ENCODE measurements around the gene SMAD6.

Gene SMAD6

GRCh38 chr15:66809664-66810063 is 107.6 kb downstream of the SMAD6 start:
- Histone ChIP-seq H3K79me2 (ENCODE audit: control insufficient read depth, insufficient read depth, low read length, unreplicated experiment) (no peaks in the 10 kb centered on the region), H3K27me3 (ENCODE audit: insufficient read depth, low read length) (no peaks in the 10 kb centered on the region), H3K4me1 (ENCODE audit: control insufficient read depth, insufficient read depth, low read length, unreplicated experiment) (peaks cover 21% of the 10 kb centered on the region), H3K36me3 (ENCODE audit: insufficient read depth, low read length) (0 out of 2 replicates have a peak, but pooled peaks cover 4% of the 10 kb centered on the region), H3K4me3 (ENCODE audit: low read depth, low read length) (no peak overlapping the region), H2AFZ (ENCODE audit: low read length, unreplicated experiment) (no peak overlapping the region), H3K27ac (ENCODE audit: low read depth, low read length) (no peak overlapping the region)

- Histone ChIP-seq H3K27me3 (ENCODE audit: insufficient read depth, low read length) (no peaks in the 10 kb centered on the region), H3K4me1 (ENCODE audit: control insufficient read depth, insufficient read depth, low read length, unreplicated experiment) (peaks cover 49% of the 10 kb centered on the region), H3K79me2 (ENCODE audit: control insufficient read depth, insufficient read depth, low read length, unreplicated experiment) (no peaks in the 10 kb centered on the region), H2AFZ (ENCODE audit: low read length, unreplicated experiment) (no peak overlapping the region), H3K36me3 (ENCODE audit: insufficient read depth, low read length) (no peaks in the 10 kb centered on the region), H3K27ac (ENCODE audit: low read depth, low read length) (peak overlapping the region; percentile 71), H3K4me3 (ENCODE audit: low read depth, low read length) (no peak overlapping the region)
These were observed 113.3 kb downstream of the SMAD6 start for GRCh38 chr15:66815318-66815717.

GRCh38 chr15:66816201-66816600 is 114.2 kb downstream of the SMAD6 start:
- Histone ChIP-seq H3K36me3 (ENCODE audit: insufficient read depth, low read length) (no peaks in the 10 kb centered on the region), H2AFZ (ENCODE audit: low read length, unreplicated experiment) (no peak overlapping the region), H3K4me1 (ENCODE audit: control insufficient read depth, insufficient read depth, low read length, unreplicated experiment) (peaks cover 55% of the 10 kb centered on the region), H3K27ac (ENCODE audit: low read depth, low read length) (peak overlapping the region; percentile 71; the same call in 1 of the 2 replicates), H3K27me3 (ENCODE audit: insufficient read depth, low read length) (no peaks in the 10 kb centered on the region), H3K4me3 (ENCODE audit: low read depth, low read length) (no peak overlapping the region), H3K79me2 (ENCODE audit: control insufficient read depth, insufficient read depth, low read length, unreplicated experiment) (no peaks in the 10 kb centered on the region)

GRCh38 chr15:66819084-66819483 is 117.0 kb downstream of the SMAD6 start:
- H3K4me3 ChIP-seq (ENCODE audit: low read depth, low read length): no peak overlapping the region
- H3K27ac ChIP-seq (ENCODE audit: low read depth, low read length): no peak overlapping the region
- H3K36me3 ChIP-seq (ENCODE audit: insufficient read depth, low read length): no peaks in the 10 kb centered on the region
- no peak overlapping the region for H2AFZ ChIP-seq (ENCODE audit: low read length, unreplicated experiment)
- no peaks in the 10 kb centered on the region for H3K79me2 ChIP-seq (ENCODE audit: control insufficient read depth, insufficient read depth, low read length, unreplicated experiment)
- peaks cover 50% of the 10 kb centered on the region for H3K4me1 ChIP-seq (ENCODE audit: control insufficient read depth, insufficient read depth, low read length, unreplicated experiment)
- no peaks in the 10 kb centered on the region for H3K27me3 ChIP-seq (ENCODE audit: insufficient read depth, low read length)

GRCh38 chr15:66820481-66821176 is 118.6 kb downstream of the SMAD6 start:
- H3K27ac ChIP-seq (ENCODE audit: low read depth, low read length): no peak overlapping the region
- no peak overlapping the region for H2AFZ ChIP-seq (ENCODE audit: low read length, unreplicated experiment)

GRCh38 chr15:66821307-66821706 is 119.3 kb downstream of the SMAD6 start:
- no peak overlapping the region for H2AFZ ChIP-seq (ENCODE audit: low read length, unreplicated experiment)
- H3K27ac ChIP-seq (ENCODE audit: low read depth, low read length): no peak overlapping the region
- H3K4me3 ChIP-seq (ENCODE audit: low read depth, low read length): no peak overlapping the region
- H3K27me3 ChIP-seq (ENCODE audit: insufficient read depth, low read length): no peaks in the 10 kb centered on the region
- no peaks in the 10 kb centered on the region for H3K36me3 ChIP-seq (ENCODE audit: insufficient read depth, low read length)
- peaks cover 32% of the 10 kb centered on the region for H3K4me1 ChIP-seq (ENCODE audit: control insufficient read depth, insufficient read depth, low read length, unreplicated experiment)
- H3K79me2 ChIP-seq (ENCODE audit: control insufficient read depth, insufficient read depth, low read length, unreplicated experiment): no peaks in the 10 kb centered on the region

More at GRCh38 chr15:66820481-66821176, 118.6 kb downstream of the SMAD6 start:
- Histone ChIP-seq H3K4me1 (ENCODE audit: control insufficient read depth, insufficient read depth, low read length, unreplicated experiment) (peaks cover 39% of the 10 kb centered on the region), H3K36me3 (ENCODE audit: insufficient read depth, low read length) (no peaks in the 10 kb centered on the region), H3K27me3 (ENCODE audit: insufficient read depth, low read length) (no peaks in the 10 kb centered on the region), H3K4me3 (ENCODE audit: low read depth, low read length) (no peak overlapping the region), H3K79me2 (ENCODE audit: control insufficient read depth, insufficient read depth, low read length, unreplicated experiment) (no peaks in the 10 kb centered on the region)

- Histone ChIP-seq H3K79me2 (ENCODE audit: control insufficient read depth, insufficient read depth, low read length, unreplicated experiment) (no peaks in the 10 kb centered on the region), H3K4me1 (ENCODE audit: control insufficient read depth, insufficient read depth, low read length, unreplicated experiment) (peaks cover 26% of the 10 kb centered on the region), H3K36me3 (ENCODE audit: insufficient read depth, low read length) (no peaks in the 10 kb centered on the region), H3K4me3 (ENCODE audit: low read depth, low read length) (no peak overlapping the region), H3K27ac (ENCODE audit: low read depth, low read length) (no peak overlapping the region), H2AFZ (ENCODE audit: low read length, unreplicated experiment) (no peak overlapping the region), H3K27me3 (ENCODE audit: insufficient read depth, low read length) (no peaks in the 10 kb centered on the region)
These were observed 120.1 kb downstream of the SMAD6 start for GRCh38 chr15:66822114-66822513.

- H3K36me3 ChIP-seq (ENCODE audit: insufficient read depth, low read length): no peaks in the 10 kb centered on the region
- no peak overlapping the region for H2AFZ ChIP-seq (ENCODE audit: low read length, unreplicated experiment)
- H3K4me1 ChIP-seq (ENCODE audit: control insufficient read depth, insufficient read depth, low read length, unreplicated experiment): peaks cover 26% of the 10 kb centered on the region
- no peak overlapping the region for H3K27ac ChIP-seq (ENCODE audit: low read depth, low read length)
- H3K79me2 ChIP-seq (ENCODE audit: control insufficient read depth, insufficient read depth, low read length, unreplicated experiment): no peaks in the 10 kb centered on the region
- H3K27me3 ChIP-seq (ENCODE audit: insufficient read depth, low read length): no peaks in the 10 kb centered on the region
- no peak overlapping the region for H3K4me3 ChIP-seq (ENCODE audit: low read depth, low read length)
These were observed 120.5 kb downstream of the SMAD6 start for GRCh38 chr15:66822576-66822975.

GRCh38 chr15:66823601-66824000 is 121.6 kb downstream of the SMAD6 start:
- no peak overlapping the region for H3K4me3 ChIP-seq (ENCODE audit: low read depth, low read length)
- H3K4me1 ChIP-seq (ENCODE audit: control insufficient read depth, insufficient read depth, low read length, unreplicated experiment): peaks cover 21% of the 10 kb centered on the region
- H3K79me2 ChIP-seq (ENCODE audit: control insufficient read depth, insufficient read depth, low read length, unreplicated experiment): no peaks in the 10 kb centered on the region
- no peaks in the 10 kb centered on the region for H3K36me3 ChIP-seq (ENCODE audit: insufficient read depth, low read length)
- H3K27ac ChIP-seq (ENCODE audit: low read depth, low read length): no peak overlapping the region
- H2AFZ ChIP-seq (ENCODE audit: low read length, unreplicated experiment): no peak overlapping the region
- H3K27me3 ChIP-seq (ENCODE audit: insufficient read depth, low read length): no peaks in the 10 kb centered on the region

- Histone ChIP-seq H3K36me3 (ENCODE audit: insufficient read depth, low read length) (no peaks in the 10 kb centered on the region), H3K4me1 (ENCODE audit: control insufficient read depth, insufficient read depth, low read length, unreplicated experiment) (peaks cover 13% of the 10 kb centered on the region), H3K79me2 (ENCODE audit: control insufficient read depth, insufficient read depth, low read length, unreplicated experiment) (no peaks in the 10 kb centered on the region), H3K27me3 (ENCODE audit: insufficient read depth, low read length) (no peaks in the 10 kb centered on the region), H3K27ac (ENCODE audit: low read depth, low read length) (no peak overlapping the region), H2AFZ (ENCODE audit: low read length, unreplicated experiment) (no peak overlapping the region), H3K4me3 (ENCODE audit: low read depth, low read length) (no peak overlapping the region)
These were observed 122.4 kb downstream of the SMAD6 start for GRCh38 chr15:66824424-66824823.

GRCh38 chr15:66825139-66825538 is 123.1 kb downstream of the SMAD6 start:
- Histone ChIP-seq H2AFZ (ENCODE audit: low read length, unreplicated experiment) (no peak overlapping the region), H3K4me3 (ENCODE audit: low read depth, low read length) (no peak overlapping the region), H3K27ac (ENCODE audit: low read depth, low read length) (no peak overlapping the region), H3K27me3 (ENCODE audit: insufficient read depth, low read length) (no peaks in the 10 kb centered on the region), H3K79me2 (ENCODE audit: control insufficient read depth, insufficient read depth, low read length, unreplicated experiment) (no peaks in the 10 kb centered on the region), H3K36me3 (ENCODE audit: insufficient read depth, low read length) (no peaks in the 10 kb centered on the region), H3K4me1 (ENCODE audit: control insufficient read depth, insufficient read depth, low read length, unreplicated experiment) (peaks cover 16% of the 10 kb centered on the region)

Measured in ACC112 (cell line).